Upper lobe of right lung (tissue), 1 donor: ENCODE measurements around the gene PTPN12. TPM values are rescaled to one million over a fixed set of nuclear protein-coding genes. Genes with fewer than 3 reads are reported as not detected.

Source experiments
- ATAC-seq: fragments of 200-7000 bp; cut with Tn5 transposase; one replicate; pipeline ENCODE4 v1.9.1; 2020; ENCODE audit warnings: mild to moderate bottlenecking, moderate library complexity
- DNase-seq: peaks from one replicate; pipeline ENCODE4 v3.0.0-alpha.2; 2020
- H3K27ac ChIP-seq: fragments of 200-600 bp; one replicate; pipeline ENCODE4 v1.8.0; 2022
- H3K27me3 ChIP-seq: fragments of 200-600 bp; one replicate; pipeline ENCODE4 v1.8.0; 2022; ENCODE audit warnings: mild to moderate bottlenecking
- H3K36me3 ChIP-seq: fragments of 200-600 bp; one replicate; pipeline ENCODE4 v1.8.0; 2022
- H3K4me1 ChIP-seq: fragments of 200-600 bp; one replicate; pipeline ENCODE4 v1.8.0; 2022
- H3K4me3 ChIP-seq: fragments of 200-600 bp; one replicate; pipeline ENCODE4 v1.8.0; 2022; ENCODE audit warnings: mild to moderate bottlenecking
- H3K9me3 ChIP-seq: fragments of 200-600 bp; one replicate; pipeline ENCODE4 v1.8.0; 2022
- CTCF ChIP-seq: fragments of 200-600 bp; IDR thresholded peaks from one replicate; pipeline ENCODE4 v1.8.0; 2022; ENCODE audit warnings: antibody characterized with exemption
- intact Hi-C: fragments of 100-400 bp; cut with DNase I; formaldehyde crosslinking; loops from one replicate; pipeline ENCODE4 v1.11.0; 2022
- total RNA-seq: library from RNA; stranded (reverse); fragmentation: NEBNext Ultra II Directional; extraction: Animal tissue kit (Norgen Biotek cat#: 25700); gene quantifications from one replicate; pipeline ENCODE4 v1.2.1, GENCODE V29; 2021
- donor health status: DM: no; HTN: yes; CAD: no; lungs with severe emphysema.

The PTPN12 gene
- total RNA-seq, 1 donor from 2014 or later: 149 TPM

GRCh38 chr7:77661816-77662215 is 124.7 kb downstream of the PTPN12 start:
- peaks cover 26% of the 10 kb centered on the region for H3K36me3 ChIP-seq
- no peak for TF ChIP-seq CTCF
- H3K9me3 ChIP-seq: no peaks in the 10 kb centered on the region
- no peak overlapping the region for H3K27ac ChIP-seq
- peaks cover 4% of the 10 kb centered on the region for H3K4me1 ChIP-seq
- DNase-seq: no peak
- H3K4me3 ChIP-seq: no peak overlapping the region
- no peaks in the 10 kb centered on the region for H3K27me3 ChIP-seq
- intact Hi-C loops: loop anchor here (10.0 kb wide), 1 partner anchor 93 kb away; no protein-coding TSS in a partner anchor
- ATAC-seq: peak; percentile 50

GRCh38 chr7:77662869-77663268 is 125.8 kb downstream of the PTPN12 start:
- no peak for DNase-seq
- no peak for ATAC-seq
- H3K27me3 ChIP-seq: no peaks in the 10 kb centered on the region
- H3K4me3 ChIP-seq: no peak overlapping the region
- H3K36me3 ChIP-seq: peaks cover 22% of the 10 kb centered on the region
- peaks cover 4% of the 10 kb centered on the region for H3K4me1 ChIP-seq
- H3K9me3 ChIP-seq: no peaks in the 10 kb centered on the region
- no peak for TF ChIP-seq CTCF
- intact Hi-C loops: loop anchor here (10.0 kb wide), 1 partner anchor 92 kb away; no protein-coding TSS in a partner anchor
- H3K27ac ChIP-seq: no peak overlapping the region

- no peak for ATAC-seq
- H3K27me3 ChIP-seq: no peaks in the 10 kb centered on the region
- peaks cover 14% of the 10 kb centered on the region for H3K36me3 ChIP-seq
- H3K9me3 ChIP-seq: no peaks in the 10 kb centered on the region
- peaks cover 4% of the 10 kb centered on the region for H3K4me1 ChIP-seq
- TF ChIP-seq CTCF: no peak
- no peak overlapping the region for H3K4me3 ChIP-seq
- intact Hi-C loops: loop anchor here (10.0 kb wide), 1 partner anchor 90 kb away; no protein-coding TSS in a partner anchor
- no peak for DNase-seq
- no peak overlapping the region for H3K27ac ChIP-seq
These were observed 127.6 kb downstream of the PTPN12 start for GRCh38 chr7:77664715-77665114.

GRCh38 chr7:77665161-77665560 is 128.1 kb downstream of the PTPN12 start:
- intact Hi-C loops: loop anchor here (10.0 kb wide), 1 partner anchor 90 kb away; no protein-coding TSS in a partner anchor
- H3K4me3 ChIP-seq: no peak overlapping the region
- no peaks in the 10 kb centered on the region for H3K27me3 ChIP-seq
- no peak overlapping the region for H3K27ac ChIP-seq
- ATAC-seq (no peak), DNase-seq (no peak)
- H3K4me1 ChIP-seq: peaks cover 4% of the 10 kb centered on the region
- peaks cover 13% of the 10 kb centered on the region for H3K36me3 ChIP-seq
- H3K9me3 ChIP-seq: no peaks in the 10 kb centered on the region
- no peak for TF ChIP-seq CTCF

GRCh38 chr7:77667459-77668086 is 130.5 kb downstream of the PTPN12 start:
- Histone ChIP-seq H3K36me3 (peaks cover 8% of the 10 kb centered on the region), H3K27me3 (no peaks in the 10 kb centered on the region), H3K4me3 (no peak overlapping the region), H3K27ac (no peak overlapping the region), H3K4me1 (peaks cover 4% of the 10 kb centered on the region), H3K9me3 (no peaks in the 10 kb centered on the region)
- ATAC-seq (no peak), DNase-seq (no peak)
- TF ChIP-seq CTCF: no peak
- intact Hi-C loops: loop anchor here (10.0 kb wide), 1 partner anchor 87 kb away; no protein-coding TSS in a partner anchor
